Measurements from ENCODE around the gene NKX6-1. TPM values are rescaled to one million over a fixed set of nuclear protein-coding genes. Genes with fewer than 3 reads are reported as not detected.

Gene NKX6-1
- total and polyA plus RNA-seq, 2 donors (not counting 3 experiments of a cell fraction or from before 2014, with no cell fraction given), result not detected

DNA sequence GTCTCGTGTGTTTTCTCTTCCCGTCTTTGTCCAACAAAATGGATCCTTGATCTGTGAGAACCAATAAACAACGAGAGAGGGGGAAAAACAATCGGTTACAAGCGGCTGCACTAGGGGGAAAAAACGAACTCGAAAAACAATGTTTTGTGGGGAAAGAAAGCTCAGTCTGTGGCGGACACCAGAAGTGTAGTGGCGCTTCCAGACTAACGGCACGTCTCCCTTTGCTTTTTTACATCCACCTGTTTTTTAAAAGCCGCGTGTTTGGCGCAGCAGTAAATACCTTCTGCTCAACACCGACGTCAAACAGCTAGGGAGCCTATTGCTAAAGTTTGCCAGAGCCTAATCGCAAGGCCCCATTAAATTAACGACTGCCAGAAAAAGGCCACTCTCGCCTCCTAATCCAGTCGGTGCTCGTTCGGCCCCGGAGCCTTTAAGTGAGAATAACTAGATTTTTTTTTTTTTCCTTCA, 3.3 kb downstream of the NKX6-1 start:
- DNase-seq (ENCODE audit: low read depth, low spot score), result no peak
- no TSS peak for BruUV-seq (replicated peaks)
- H3K9ac ChIP-seq (replicated peaks; ENCODE audit: extremely low read depth, insufficient read depth, low read length), result no peak overlapping the region
- H3K4me2 ChIP-seq (ENCODE audit: insufficient read depth, low read length), result no peak overlapping the region
- H3K9me1 ChIP-seq (replicated peaks; ENCODE audit: control insufficient read depth, extremely low read depth, insufficient read depth, low read length), result no peaks in the 10 kb centered on the region
- H3K27ac ChIP-seq (ENCODE audit: insufficient read depth, low read depth, low read length), result no peak overlapping the region
- H3K4me1 ChIP-seq (ENCODE audit: control insufficient read depth, extremely low read depth, insufficient read depth, low read length), result peaks cover 11% of the 10 kb centered on the region
- CTCF ChIA-PET, result interaction anchor here (1.4 to 1.8 kb wide), 2 partner anchors 13 to 851 kb away, joined by 3 to 6 read pairs; no protein-coding TSS in a partner anchor
- H3K27me3 ChIP-seq (ENCODE audit: control insufficient read depth in 2 of 2, insufficient read depth in 2 of 2, low read length in 2 of 2), result peaks cover 82 to 100% of the 10 kb centered on the region in 2 experiments
- H4K20me1 ChIP-seq (replicated peaks; ENCODE audit: control insufficient read depth, extremely low read depth, insufficient read depth, low read length), result no peaks in the 10 kb centered on the region
- H3K36me3 ChIP-seq (ENCODE audit: control insufficient read depth in 2 of 2, extremely low read depth in 1 of 2, insufficient read depth in 2 of 2, low read length in 2 of 2), result no peaks in the 10 kb centered on the region
- no peak overlapping the region for H2AFZ ChIP-seq (ENCODE audit: low read depth, low read length)
- H3K4me3 ChIP-seq (replicated peaks in 1 of 3; ENCODE audit: insufficient read depth in 1 of 3, low read depth in 1 of 3, low read length in 3 of 3), result no peak overlapping the region
- H3K79me2 ChIP-seq (ENCODE audit: control insufficient read depth, insufficient read depth, low read length), result no peaks in the 10 kb centered on the region
- peak; percentile 31 for TF ChIP-seq EZH2 (IDR thresholded peaks at IDR 0.05; ENCODE audit: borderline replicate concordance, low read depth, low read length, severe bottlenecking)
- TF ChIP-seq, protein P1, sequence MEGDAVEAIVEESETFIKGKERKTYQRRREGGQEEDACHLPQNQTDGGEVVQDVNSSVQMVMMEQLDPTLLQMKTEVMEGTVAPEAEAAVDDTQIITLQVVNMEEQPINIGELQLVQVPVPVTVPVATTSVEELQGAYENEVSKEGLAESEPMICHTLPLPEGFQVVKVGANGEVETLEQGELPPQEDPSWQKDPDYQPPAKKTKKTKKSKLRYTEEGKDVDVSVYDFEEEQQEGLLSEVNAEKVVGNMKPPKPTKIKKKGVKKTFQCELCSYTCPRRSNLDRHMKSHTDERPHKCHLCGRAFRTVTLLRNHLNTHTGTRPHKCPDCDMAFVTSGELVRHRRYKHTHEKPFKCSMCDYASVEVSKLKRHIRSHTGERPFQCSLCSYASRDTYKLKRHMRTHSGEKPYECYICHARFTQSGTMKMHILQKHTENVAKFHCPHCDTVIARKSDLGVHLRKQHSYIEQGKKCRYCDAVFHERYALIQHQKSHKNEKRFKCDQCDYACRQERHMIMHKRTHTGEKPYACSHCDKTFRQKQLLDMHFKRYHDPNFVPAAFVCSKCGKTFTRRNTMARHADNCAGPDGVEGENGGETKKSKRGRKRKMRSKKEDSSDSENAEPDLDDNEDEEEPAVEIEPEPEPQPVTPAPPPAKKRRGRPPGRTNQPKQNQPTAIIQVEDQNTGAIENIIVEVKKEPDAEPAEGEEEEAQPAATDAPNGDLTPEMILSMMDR (IDR thresholded peaks at IDR 0.05; ENCODE audit: extremely low read depth in 1 of 2, insufficient read depth in 1 of 2, low read depth in 1 of 2, low read length in 2 of 2), result no peak
- POLR2A ChIA-PET, result no interaction called here
- H3K9me3 ChIP-seq (replicated peaks; ENCODE audit: control insufficient read depth, insufficient read depth, low read length), result no peaks in the 10 kb centered on the region
- intact Hi-C loops (cut with micrococcal nuclease) (no loop called here), dilution Hi-C loops (cut with MboI; ENCODE audit: extremely low pct_ligation_motif_present, low sequenced_read_pairs) (no loop called here)
- FAIRE-seq, result no peak

DNA sequence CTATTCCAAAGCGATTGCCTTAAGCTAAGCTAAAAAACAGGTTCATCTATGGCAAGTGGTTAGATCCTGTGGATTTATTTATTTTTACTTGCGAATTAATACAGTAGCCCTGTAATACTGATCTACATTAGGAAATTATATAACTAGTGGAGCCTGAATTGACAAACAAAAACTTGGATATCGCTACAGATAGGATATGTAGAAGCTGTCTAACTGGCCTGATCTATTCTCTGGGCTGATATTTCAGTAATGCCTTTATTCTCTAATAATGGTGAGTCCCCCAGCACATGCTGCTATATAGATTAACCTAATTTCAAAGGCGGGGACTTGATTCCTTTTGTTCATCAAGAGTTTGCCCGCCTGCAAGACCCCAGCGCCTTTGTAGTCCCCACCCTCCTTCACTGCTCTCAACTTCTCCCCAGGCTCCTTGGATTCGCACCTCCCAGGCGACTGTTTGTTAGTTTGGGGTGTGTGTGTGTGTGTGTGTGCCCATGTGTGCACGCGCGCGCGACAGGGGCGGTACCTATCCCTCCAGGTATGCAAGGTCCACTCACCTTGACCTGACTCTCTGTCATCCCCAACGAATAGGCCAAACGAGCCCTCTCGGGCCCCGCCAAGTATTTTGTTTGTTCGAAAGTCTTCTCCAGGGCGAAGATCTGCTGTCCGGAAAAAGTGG, 3.8 kb downstream of the NKX6-1 start:
- ChIA-PET CTCF (interaction anchor here (1.2 to 1.8 kb wide), 3 partner anchors 12 to 850 kb away, joined by 3 to 6 read pairs (median 3); no protein-coding TSS in a partner anchor), POLR2A (no interaction called here)
- Histone ChIP-seq H3K4me2 (ENCODE audit: insufficient read depth, low read length) (no peak overlapping the region), H3K4me1 (ENCODE audit: control insufficient read depth, extremely low read depth, insufficient read depth, low read length) (peaks cover 11% of the 10 kb centered on the region), H3K9me1 (replicated peaks; ENCODE audit: control insufficient read depth, extremely low read depth, insufficient read depth, low read length) (no peaks in the 10 kb centered on the region), H3K27me3 (ENCODE audit: control insufficient read depth in 2 of 2, insufficient read depth in 2 of 2, low read length in 2 of 2) (peaks cover 79 to 100% of the 10 kb centered on the region in 2 experiments), H3K79me2 (ENCODE audit: control insufficient read depth, insufficient read depth, low read length) (no peaks in the 10 kb centered on the region), H2AFZ (ENCODE audit: low read depth, low read length) (no peak overlapping the region), H3K27ac (ENCODE audit: insufficient read depth, low read depth, low read length) (no peak overlapping the region), H3K36me3 (ENCODE audit: control insufficient read depth in 2 of 2, extremely low read depth in 1 of 2, insufficient read depth in 2 of 2, low read length in 2 of 2) (no peaks in the 10 kb centered on the region), H3K4me3 (replicated peaks in 1 of 3; ENCODE audit: insufficient read depth in 1 of 3, low read depth in 1 of 3, low read length in 3 of 3) (no peak overlapping the region), H4K20me1 (replicated peaks; ENCODE audit: control insufficient read depth, extremely low read depth, insufficient read depth, low read length) (no peaks in the 10 kb centered on the region), H3K9me3 (replicated peaks; ENCODE audit: control insufficient read depth, insufficient read depth, low read length) (no peaks in the 10 kb centered on the region), H3K9ac (replicated peaks; ENCODE audit: extremely low read depth, insufficient read depth, low read length) (no peak overlapping the region)
- BruUV-seq (replicated peaks), result no TSS peak
- FAIRE-seq (no peak), DNase-seq (ENCODE audit: low read depth, low spot score) (no peak)
- dilution Hi-C loops (cut with MboI; ENCODE audit: extremely low pct_ligation_motif_present, low sequenced_read_pairs), result no loop called here
- TF ChIP-seq FOS (IDR thresholded peaks at IDR 0.05; ENCODE audit: borderline replicate concordance, insufficient read depth, low read length) (no peak), MYC (IDR thresholded peaks at IDR 0.05; ENCODE audit: low read depth, low read length) (no peak)
- TF ChIP-seq, protein P1 (IDR thresholded peaks at IDR 0.05; ENCODE audit: extremely low read depth in 1 of 2, insufficient read depth in 1 of 2, low read depth in 1 of 2, low read length in 2 of 2), result no peak
- intact Hi-C loops (cut with micrococcal nuclease), result no loop called here

Data from endothelial cell of umbilical vein (primary cell).